NCI-H2171 treated with DMSO at 0.1 percent for 48 hours (cell line): ENCODE data around the gene ENOPH1.
"Not testable (repeated sequence)": the region's sequence is repeated elsewhere in the genome, so short reads cannot be mapped to it uniquely, and the experiment has no call there.

ENCODE experiments used
- DNase-seq: peaks from one replicate; lab custom pipeline; 2025; lab: John Stamatoyannopoulos, UW

Gene ENOPH1

DNA sequence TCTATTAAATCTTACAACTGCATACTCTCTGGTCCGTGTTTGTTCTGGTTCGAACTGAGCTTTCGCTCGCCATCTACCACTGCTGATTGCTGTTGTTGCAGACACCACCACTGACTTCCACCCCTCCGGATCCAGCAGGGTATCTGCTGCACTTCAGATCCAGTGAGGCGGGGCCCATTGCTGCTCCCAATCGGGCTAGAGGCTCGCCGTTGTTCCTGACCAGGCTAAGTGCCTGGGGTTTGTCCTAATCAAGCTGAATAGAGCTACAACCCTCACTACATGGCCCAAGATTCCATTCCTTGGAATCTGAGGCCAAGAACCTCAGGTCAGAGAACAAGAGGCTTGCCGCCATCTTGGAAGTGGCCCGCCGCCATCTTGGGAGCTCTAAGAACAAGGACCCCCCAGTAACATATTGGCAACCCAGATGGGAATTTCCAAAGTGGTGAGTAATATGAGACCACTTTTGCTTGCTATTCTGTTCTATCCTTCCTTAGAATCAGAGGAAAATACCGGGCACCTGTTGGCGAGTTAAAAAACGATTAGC lies 43.3 kb downstream of the ENOPH1 start:
- no peak for DNase-seq

DNA sequence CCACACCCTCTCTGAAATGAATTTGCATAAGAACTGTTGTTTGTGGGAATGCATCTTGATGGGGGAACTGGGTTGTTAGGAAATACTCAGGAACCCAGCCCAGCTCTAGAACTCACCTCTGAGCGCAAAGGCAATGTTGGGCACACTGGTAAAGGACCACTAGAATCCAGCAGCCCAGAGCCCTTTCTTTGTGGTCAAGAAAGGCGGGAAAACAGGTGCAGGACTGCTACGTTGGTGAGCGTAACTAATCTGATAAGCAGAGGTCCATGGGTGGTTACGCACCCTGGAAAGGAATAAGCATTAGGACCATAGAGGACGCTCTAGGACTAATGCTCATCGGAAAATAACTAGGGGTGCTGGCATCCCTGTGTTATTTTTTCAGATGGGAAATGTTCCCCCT lies 45.5 kb downstream of the ENOPH1 start:
- DNase-seq: not testable (repeated sequence)

DNA sequence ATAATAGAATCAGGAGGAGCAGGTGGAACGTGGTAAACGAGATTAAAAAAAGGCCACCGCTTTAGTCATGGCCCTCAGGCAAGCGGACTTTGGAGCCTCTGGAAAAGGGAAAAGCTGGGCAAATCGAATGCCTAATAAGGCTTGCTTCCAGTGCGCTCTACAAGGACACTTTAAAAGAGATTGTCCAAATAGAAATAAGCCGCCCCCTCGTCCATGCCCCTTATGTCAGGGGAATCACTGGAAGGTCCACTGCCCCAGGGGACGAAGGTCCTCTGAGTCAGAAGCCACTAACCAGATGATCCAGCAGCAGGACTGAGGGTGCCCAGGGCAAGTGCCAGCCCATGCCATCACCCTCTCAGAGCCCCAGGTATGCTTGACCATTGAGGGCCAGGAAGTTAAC lies 47.1 kb downstream of the ENOPH1 start:
- not testable (repeated sequence) for DNase-seq

DNA sequence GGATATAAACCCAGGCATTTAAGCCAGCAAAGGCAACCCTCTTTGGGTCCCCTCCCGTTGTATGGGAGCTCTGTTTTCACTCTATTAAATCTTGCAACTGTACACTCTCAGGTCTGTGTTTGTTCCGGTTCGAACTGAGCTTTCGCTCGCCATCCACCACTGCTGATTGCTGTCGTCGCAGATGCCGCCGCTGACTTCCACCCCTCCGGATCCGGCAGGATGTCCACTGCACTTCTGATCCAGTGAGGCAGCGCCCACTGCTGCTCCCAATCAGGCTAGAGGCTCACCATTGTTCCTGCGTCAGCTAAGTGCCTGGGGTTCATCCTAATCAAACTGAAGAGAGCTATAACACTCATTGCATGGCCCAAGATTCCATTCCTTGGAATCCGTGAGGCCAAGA lies 49.2 kb downstream of the ENOPH1 start:
- DNase-seq: no peak

DNA sequence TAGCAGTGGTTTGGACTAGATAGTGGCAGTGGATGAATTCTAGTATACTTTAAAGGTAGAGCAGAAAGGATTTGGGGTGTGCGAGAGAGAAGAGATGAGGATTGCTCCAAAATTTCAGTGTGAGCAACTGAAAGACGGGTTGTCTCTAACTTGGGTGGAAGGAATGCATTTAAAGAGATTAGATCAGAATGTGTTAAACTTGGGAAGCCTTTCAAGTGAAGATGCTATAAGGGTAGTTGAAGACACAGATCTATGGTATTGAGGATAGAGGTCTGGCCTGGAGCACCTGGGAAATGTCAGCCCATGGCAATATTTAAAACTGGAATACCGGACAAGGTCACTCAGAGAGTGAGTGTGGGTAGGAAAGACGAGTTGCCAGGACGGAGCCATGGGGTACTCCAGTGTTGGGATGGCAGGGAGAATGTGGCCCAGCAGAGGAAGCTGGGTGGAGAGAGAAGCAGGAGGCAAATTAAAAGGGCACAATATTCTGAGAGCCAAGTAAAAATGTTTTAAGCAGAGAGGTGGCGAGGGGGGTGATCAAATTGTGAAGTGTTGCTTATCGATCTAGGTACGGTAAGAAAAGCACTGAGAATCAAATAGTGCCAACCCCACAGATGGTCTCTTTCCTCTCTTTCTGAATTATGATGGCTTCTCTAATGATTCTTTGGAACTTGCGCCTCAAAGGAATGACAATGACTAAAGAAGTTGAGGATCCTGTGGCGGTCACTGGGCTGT lies 50.5 kb downstream of the ENOPH1 start:
- no peak for DNase-seq

DNA sequence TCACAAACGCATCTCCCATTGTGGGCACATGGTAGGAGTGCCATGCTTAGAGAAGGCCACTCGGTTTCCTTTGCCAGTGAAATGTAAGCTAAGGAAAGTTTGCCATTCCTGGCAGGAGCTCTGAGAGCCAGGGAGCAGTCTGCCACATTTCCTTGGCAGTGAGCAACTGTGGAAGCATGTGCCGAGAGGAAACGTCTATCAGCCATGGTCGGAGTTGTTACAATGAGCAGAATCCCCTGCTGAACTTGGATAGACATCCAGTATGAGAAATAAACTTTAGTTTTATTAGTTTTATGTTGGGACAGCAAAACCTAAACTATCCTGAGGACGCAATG lies 51.1 kb downstream of the ENOPH1 start:
- no peak for DNase-seq

DNA sequence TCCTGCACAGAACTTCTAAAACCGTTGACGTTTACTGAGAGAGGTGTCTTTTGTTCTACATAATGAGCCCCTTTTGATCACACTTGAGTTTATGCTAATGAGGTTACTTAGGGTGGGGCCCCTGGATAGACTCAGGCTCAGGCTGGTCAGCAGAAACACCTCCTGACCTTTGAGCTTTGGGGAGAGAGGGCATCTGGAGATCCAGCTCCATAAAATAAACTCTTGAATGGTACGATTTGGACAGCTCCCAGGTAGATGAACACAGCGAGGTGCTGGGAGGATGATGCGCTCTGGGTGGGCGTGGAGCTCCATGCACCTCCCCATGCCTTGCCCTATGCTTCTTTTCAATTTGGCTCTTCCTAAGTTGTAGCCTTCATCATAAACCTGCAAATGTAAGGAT lies 52.0 kb downstream of the ENOPH1 start:
- DNase-seq: no peak

DNA sequence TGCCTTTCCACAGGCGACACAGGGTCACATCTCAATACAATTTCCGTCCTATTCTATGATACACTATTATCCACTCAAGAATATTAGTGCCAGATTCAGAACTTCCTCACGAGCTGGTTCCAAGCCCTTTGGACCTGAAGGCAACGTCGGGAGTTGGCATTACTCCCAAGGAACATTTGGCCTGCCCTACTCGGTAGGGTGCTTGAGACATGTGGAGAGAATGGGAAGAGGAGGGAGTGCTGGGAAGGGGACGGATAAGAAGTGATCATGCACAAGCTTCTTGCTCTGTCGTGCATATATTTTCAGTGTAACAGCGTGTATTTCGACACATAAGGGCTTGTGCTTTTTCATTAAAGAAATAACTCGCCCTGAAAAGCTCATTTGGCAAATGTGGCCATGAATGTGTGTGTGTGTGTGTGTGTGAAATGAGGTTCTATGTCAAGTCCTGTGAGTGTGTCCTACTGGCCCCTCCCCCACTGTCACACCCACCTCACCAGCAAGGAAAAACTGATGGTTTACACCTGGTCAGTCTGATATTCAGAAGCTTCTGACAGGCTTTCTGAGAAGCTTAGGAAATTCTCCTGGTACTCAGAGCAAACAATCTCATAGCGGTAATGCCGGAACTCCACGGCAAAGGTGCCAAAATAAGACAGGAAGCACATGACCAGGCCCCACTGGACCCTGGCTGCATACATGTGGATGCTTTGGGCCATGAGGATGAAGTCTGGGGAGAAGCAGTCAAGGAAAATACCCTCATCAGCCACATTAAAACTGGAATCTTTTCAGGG lies 54.8 kb downstream of the ENOPH1 start:
- no peak for DNase-seq

DNA sequence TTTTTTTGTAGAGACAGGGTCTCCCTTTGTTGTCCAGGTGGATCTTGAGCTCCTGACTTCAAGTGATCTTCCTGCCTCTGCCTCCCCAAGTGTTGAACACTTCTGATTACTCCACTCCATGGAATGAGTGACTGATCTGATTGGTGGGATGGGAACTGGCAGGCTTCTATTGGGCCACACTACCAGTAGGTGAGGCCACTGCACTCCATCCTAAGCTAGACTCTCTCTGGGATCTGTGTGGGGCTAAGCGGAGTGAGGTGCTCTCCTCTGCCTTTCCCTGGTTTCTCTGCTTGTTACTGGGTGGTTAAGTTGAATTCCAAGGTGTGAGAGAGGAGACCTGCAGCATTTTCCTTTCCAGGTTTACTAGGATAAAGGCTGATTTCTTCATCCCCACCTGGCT lies 58.7 kb downstream of the ENOPH1 start:
- no peak for DNase-seq

DNA sequence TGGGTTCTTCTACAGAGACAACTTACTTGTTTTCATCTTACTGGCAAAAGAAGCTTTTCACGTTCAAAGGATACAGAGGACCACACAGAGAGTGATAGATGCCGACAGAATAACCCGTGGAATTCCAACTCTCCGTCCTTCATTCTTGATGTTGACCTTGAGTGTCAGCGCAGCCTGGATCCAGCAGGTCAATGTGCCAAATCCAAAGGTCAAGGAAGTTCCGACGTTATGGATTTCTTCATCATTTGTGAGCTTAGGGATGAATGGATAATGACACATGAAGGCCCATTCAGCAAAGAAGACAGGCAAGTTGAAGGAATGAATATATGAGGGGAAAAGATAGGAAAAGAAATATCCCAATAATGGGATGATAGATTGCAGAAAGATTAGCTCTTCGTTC lies 59.6 kb downstream of the ENOPH1 start:
- DNase-seq: no peak

DNA sequence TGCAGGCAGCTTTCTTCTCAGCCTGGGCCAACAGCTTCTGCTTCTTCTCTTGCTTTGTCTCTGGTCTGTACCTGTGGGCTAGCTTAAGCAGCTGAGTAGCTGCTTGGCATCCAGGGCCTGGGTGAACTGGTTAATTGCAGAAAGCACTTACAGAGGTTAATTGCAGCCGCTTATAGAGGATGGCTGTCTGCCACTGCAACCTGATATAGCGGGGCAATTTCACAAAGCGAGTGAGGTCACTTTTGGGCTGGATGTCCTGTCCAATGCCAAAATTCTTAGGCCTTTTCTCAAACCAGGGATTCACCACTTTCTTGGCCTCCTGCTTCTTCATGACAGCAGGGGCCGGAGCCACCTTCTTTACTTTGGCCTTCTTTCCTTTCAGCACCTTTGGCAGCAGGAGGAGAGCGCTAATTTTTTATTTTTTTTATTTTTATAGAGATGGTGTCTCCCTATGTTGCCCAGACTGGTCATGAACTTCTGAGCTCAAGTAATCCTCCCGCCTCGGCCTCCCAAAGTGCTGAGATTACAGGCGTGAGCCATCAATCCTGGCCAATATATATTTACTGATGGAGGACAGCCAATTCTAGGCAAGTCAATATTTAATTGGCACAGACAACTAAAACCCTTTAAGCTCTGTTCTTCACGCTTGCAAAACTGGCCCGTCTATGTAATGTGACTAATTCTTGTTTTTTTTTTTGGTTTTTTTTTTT lies 61.0 kb downstream of the ENOPH1 start:
- DNase-seq: peak; percentile 10

DNA sequence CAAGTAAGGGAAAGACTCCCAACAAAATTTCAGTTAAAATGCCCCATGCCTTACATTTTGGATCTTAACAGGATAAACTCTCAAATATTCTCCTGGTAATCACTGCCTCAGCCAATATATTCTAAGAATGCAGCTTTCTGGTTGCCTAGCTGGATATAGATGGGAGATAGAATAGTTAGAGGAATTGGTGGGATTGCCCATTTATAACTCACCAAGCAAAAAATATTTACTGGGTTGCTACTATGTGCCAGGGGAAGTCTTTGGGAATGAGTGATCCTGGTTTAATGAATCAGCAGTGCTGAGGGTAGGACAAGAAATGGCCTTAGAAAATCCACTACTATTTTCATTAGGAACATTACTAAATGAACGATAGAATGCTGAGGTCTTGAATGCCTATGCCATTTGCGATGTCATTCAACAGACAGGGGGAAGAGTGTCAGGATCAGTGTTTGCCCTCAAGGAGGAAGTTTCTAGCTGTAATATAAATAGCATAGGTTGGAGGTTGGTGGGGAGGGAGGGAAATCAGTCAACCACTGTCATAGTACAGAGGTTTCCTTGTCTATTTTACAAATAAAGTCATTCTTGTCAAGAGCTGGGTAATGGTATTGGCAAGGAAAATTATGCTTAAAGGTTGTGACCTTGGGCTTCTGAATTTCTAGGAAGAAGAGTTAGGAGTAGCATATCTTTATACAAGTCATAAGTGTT lies 63.5 kb downstream of the ENOPH1 start:
- DNase-seq: no peak

DNA sequence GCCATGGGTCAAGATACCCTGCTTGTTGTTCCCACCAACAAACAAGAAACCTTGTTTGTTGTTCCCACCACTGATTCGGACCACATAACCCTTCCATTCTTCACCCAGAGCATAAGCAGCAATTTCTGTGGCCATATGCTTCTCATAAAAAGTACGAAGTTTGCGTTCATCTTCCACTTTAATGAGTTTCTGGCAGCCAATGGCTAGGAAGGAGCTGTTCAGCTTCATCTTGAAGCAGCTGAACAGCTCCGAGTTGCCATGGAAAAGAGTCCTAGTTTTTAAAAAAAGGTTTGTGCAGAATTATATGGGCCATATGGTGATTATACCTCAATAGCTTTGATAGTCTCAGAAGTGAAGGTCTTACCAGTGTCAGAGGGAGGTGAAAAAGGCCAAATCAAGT lies 65.3 kb downstream of the ENOPH1 start:
- peak; percentile 49 for DNase-seq

DNA sequence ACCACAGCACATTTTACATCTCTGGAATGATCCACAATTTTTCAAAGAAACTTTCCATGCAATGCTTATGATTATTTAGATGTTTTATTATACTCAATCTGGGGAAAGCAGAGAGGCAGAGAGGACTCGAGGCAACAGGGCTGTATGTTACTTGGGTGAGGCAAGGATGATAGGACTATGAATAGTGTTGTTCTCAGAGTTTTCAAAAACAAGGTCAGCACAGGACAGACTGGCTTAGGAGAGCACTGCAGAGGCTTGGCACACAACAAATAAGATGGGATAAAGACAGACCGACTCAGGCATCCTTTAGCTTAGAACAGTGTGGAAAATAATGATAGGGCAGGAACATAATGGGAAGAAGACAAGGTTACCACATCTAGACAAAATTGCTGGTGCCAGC lies 66.0 kb downstream of the ENOPH1 start:
- no peak for DNase-seq

DNA sequence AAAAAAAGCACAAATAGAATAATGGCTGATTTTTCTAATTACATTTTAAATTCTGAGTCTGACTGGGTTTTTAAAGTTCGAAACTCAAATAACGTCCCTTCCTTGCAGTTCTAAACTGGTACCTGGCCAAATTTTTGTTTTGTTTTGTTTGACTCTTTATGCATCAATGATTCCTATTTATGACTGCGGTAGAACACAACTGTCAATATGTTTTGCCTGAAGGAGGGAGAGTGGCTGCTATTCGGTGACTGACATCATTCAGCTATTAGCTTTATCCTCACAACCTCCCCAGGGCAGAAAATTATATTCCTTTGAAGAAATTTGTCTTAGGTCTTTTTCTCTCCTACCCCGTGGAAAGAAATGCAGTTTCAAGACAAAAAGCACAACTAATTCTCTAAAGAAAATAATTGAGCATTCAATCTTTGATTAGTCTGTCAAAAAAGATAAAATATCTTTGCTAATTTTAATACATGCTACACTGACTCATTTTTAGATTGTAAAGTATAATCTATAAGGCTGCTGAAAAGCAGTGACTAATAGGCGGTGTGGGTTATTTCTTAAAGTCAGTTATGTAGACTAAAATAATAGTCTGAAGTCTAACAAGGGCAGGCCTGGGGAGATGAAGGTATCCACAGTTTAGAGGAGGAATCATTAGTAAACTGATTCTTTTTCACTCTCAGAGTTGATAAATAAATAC lies 69.5 kb downstream of the ENOPH1 start:
- peak; percentile 55 for DNase-seq

DNA sequence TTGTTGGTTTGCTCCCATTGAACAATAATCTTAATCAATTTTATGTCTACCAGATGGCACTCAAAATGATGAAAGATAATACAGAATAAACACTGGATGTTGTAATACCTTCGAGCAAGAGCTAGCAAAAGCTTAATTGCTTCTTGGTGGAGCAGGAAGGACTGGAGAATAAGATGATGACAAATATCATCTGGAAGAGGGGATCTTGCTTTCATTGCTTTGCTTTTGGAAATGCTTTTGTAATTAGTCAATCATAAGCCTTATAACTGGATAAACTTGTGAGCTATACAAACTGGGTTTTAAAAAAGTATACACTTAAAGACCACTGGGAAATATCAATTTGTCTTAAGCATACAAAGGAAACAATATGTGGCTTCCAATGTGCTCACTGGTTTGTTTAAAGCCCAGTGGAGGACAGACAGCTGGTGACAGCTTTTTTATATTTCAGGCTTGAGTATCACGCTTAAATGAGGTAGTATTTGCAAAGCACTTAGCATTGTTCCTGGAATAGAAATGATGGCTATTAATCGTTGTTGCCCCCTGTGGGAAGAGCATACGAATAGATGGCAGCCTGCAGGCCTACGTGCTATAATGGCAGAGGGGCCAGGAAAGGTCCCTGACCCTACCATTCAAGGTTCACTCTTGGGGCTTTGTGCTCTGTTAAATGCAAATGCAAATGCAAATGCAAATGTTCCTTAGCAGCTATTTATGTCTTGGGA lies 70.2 kb downstream of the ENOPH1 start:
- DNase-seq: peak; percentile 64

DNA sequence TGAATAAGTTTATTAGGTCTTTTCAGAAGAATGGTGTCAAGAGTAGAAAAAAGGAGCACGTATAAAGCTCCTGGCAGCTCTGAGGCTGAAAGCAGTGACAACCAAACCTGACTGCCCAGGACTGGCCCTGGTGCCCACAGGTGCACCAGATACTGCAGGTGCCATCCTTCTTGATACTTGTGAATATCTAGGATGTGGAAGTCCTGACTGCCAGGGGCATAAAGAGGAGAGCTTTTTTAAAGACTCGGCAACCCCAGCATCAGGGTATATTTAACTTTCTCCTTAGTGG lies 70.7 kb downstream of the ENOPH1 start:
- no peak for DNase-seq

DNA sequence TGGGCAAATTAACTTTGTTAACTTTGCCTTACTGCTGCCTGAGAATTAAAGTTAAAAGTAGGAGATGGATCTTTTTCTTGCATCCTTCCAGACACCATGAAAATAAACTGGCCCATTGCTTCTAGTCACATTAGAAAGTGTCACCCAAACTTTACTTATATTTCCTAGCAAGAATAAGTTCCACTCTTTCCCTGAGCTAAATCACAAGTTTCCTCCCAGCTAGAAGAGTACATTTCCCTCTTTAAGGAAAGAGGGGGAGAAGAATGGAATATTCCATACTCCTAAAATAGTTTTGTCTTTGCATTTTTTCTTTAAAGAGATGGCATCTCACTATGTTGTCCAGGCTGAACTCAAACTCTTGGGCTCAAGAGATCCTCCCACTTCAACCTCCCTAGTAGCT lies 77.6 kb downstream of the ENOPH1 start:
- no peak for DNase-seq

DNA sequence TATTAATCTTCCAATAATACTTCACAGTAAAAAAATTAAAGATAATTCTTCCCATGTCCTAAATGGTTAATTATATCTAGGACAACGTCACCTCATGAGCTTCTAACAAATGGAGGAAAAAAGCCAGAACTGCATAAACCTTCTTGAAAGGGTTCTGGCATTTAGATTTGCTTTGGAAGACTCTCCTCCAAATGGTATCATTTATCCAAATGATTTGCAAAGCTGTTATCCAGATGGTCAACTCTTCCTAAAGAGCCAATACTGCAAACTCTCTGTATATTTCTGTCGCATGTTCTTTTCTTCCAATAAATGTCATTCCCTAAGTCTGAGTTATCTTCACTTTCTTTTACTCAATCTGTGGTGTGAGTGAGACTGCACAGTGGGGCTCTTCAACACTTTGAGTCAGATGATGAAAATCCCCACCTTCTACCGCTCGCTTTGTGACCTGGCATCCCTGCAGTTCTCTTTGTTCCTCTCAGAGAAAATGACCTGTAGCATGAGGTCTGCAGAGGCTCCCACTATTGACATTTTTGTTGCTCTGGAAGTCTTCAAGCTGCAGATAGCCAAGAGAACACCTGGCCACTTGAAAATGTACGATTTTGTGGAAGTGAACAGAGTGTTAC lies 78.5 kb downstream of the ENOPH1 start:
- DNase-seq: no peak

DNA sequence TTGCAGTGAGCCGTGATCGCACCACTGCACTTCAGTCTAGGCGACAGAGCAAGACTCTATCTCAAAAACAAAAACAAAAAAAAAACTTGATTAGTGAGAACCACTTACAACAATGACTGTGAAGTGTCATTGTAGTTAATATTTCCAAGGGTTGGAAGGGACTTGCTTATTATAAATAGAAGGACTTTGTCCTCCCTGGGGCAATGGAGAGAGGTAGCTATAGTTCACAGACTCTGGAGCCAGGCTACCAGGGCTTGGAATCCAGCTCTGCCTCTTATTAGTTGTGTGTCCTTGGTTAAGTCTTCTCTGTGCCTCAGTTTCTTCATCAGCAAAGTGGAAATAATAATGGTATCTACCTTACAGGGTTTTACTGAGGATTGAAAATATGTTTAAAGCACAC lies 79.8 kb downstream of the ENOPH1 start:
- DNase-seq: no peak
